WTC11 (cell line): ENCODE results near the gene MTA1. TPM values are rescaled to one million over a fixed set of nuclear protein-coding genes. Genes with fewer than 3 reads are reported as not detected.
A peak's percentile ranks its signal among the peaks of the same experiment; 100 is the strongest.

Experiments
- AFF4 ChIP-seq: sonication (generic); formaldehyde crosslinking; IDR thresholded peaks from 2 replicates; pipeline ENCODE4 v1.8.1; 2023; ENCODE audit warnings: mild to moderate bottlenecking, missing genetic modification reagents, borderline replicate concordance
- ATF1 ChIP-seq: sonication (generic); formaldehyde crosslinking; IDR thresholded peaks from 2 replicates; pipeline ENCODE4 v1.8.1; 2023; ENCODE audit warnings: mild to moderate bottlenecking, moderate library complexity, missing genetic modification reagents
- ATF6 ChIP-seq: sonication (generic); formaldehyde crosslinking; IDR thresholded peaks from 2 replicates; pipeline ENCODE4 v1.8.1; 2023; ENCODE audit warnings: mild to moderate bottlenecking, missing genetic modification reagents
- E2F1 ChIP-seq: sonication (generic); formaldehyde crosslinking; IDR thresholded peaks from 2 replicates; pipeline ENCODE4 v1.8.0; 2022; ENCODE audit warnings: mild to moderate bottlenecking, missing genetic modification reagents
- E2F4 ChIP-seq: sonication (generic); formaldehyde crosslinking; IDR thresholded peaks from 2 replicates; pipeline ENCODE4 v1.8.1; 2022; ENCODE audit warnings: low read depth, mild to moderate bottlenecking, moderate library complexity, missing genetic modification reagents, borderline replicate concordance
- FOXP1 ChIP-seq: sonication (generic); formaldehyde crosslinking; IDR thresholded peaks from 2 replicates; pipeline ENCODE4 v1.8.0; 2022; ENCODE audit warnings: missing genetic modification reagents, mild to moderate bottlenecking, moderate library complexity, borderline replicate concordance
- FOXP4 ChIP-seq: sonication (generic); formaldehyde crosslinking; IDR thresholded peaks from 2 replicates; pipeline ENCODE4 v1.8.0; 2022; ENCODE audit warnings: mild to moderate bottlenecking, missing genetic modification reagents
- GTF2I ChIP-seq: fragments of 250-450 bp; sonication (Bioruptor Pico); conservative IDR thresholded peaks from 2 replicates; pipeline ENCODE4 v1.4.0; 2021; ENCODE audit warnings: mild to moderate bottlenecking
- IRF2 ChIP-seq: sonication (generic); formaldehyde crosslinking; IDR thresholded peaks from 2 replicates; pipeline ENCODE4 v1.8.0; 2022; ENCODE audit warnings: low read depth, missing genetic modification reagents, borderline replicate concordance
- KAT7 ChIP-seq: sonication (generic); formaldehyde crosslinking; IDR thresholded peaks from 2 replicates; pipeline ENCODE4 v1.8.1; 2023; ENCODE audit warnings: missing genetic modification reagents, mild to moderate bottlenecking, borderline replicate concordance
- MLX ChIP-seq: sonication (generic); formaldehyde crosslinking; IDR thresholded peaks from 2 replicates; pipeline ENCODE4 v1.8.1; 2023; ENCODE audit warnings: mild to moderate bottlenecking, missing genetic modification reagents, moderate library complexity
- NFATC4 ChIP-seq: fragments of 250-450 bp; sonication (Bioruptor Pico); IDR thresholded peaks from 2 replicates; pipeline ENCODE4 v1.9.0; 2021; ENCODE audit warnings: mild to moderate bottlenecking
- NFYB ChIP-seq: sonication (generic); formaldehyde crosslinking; conservative IDR thresholded peaks from 2 replicates; pipeline ENCODE4 v1.8.0; 2022; ENCODE audit warnings: low read depth, missing genetic modification reagents
- NR1H2 ChIP-seq: sonication (generic); formaldehyde crosslinking; IDR thresholded peaks from 2 replicates; pipeline ENCODE4 v1.9.0; 2021; ENCODE audit warnings: mild to moderate bottlenecking, moderate library complexity, missing genetic modification reagents
- NR2C2 ChIP-seq: sonication (generic); formaldehyde crosslinking; IDR thresholded peaks from 2 replicates; pipeline ENCODE4 v1.8.0; 2022; ENCODE audit warnings: mild to moderate bottlenecking, missing genetic modification reagents
- NR3C1 ChIP-seq: sonication (generic); formaldehyde crosslinking; conservative IDR thresholded peaks from 2 replicates; pipeline ENCODE4 v1.8.1; 2023; ENCODE audit warnings: low read depth, mild to moderate bottlenecking, missing genetic modification reagents
- PRRX2 ChIP-seq: fragments of 250-450 bp; sonication (Bioruptor Pico); IDR thresholded peaks from 2 replicates; pipeline ENCODE4 v1.8.0; 2021; ENCODE audit warnings: mild to moderate bottlenecking
- SMAD4 ChIP-seq: sonication (generic); formaldehyde crosslinking; IDR thresholded peaks from 2 replicates; pipeline ENCODE4 v1.8.0; 2022; ENCODE audit warnings: mild to moderate bottlenecking, missing genetic modification reagents
- TP53 ChIP-seq: sonication (generic); formaldehyde crosslinking; IDR thresholded peaks from 2 replicates; pipeline ENCODE4 v1.8.1; 2023; ENCODE audit warnings: mild to moderate bottlenecking, missing genetic modification reagents
- ZBTB43 ChIP-seq: sonication (generic); formaldehyde crosslinking; IDR thresholded peaks from 2 replicates; pipeline ENCODE4 v1.8.1; 2023; ENCODE audit warnings: mild to moderate bottlenecking, missing genetic modification reagents
- ZNF396 ChIP-seq: fragments of 250-450 bp; sonication (Bioruptor Pico); IDR thresholded peaks from 2 replicates; pipeline ENCODE4 v1.8.0; 2021; ENCODE audit warnings: mild to moderate bottlenecking, moderate library complexity, borderline replicate concordance
- ZNF512 ChIP-seq: sonication (generic); formaldehyde crosslinking; IDR thresholded peaks from 2 replicates; pipeline ENCODE4 v1.8.1; 2022; ENCODE audit warnings: missing genetic modification reagents, borderline replicate concordance
- ZNF671 ChIP-seq: fragments of 250-450 bp; sonication (Bioruptor Pico); IDR thresholded peaks from 2 replicates; pipeline ENCODE4 v1.8.0; 2021; ENCODE audit warnings: mild to moderate bottlenecking
- total RNA-seq: library from RNA; stranded (reverse); gene quantifications from 3 replicates; pipeline ENCODE4 v1.2.3, GENCODE V29; 2021

MTA1 gene
- total RNA-seq, 1 experiment from 2014 or later = 279 TPM

- TF ChIP-seq MLX (CRISPR knock-in tag) (no peak; the same call in 1 of the 2 replicates), NR1H2 (no peak), ZNF512 (CRISPR knock-in tag) (no peak), SMAD4 (CRISPR knock-in tag) (0 out of 2 replicates have a peak, but pooled peaks have one; percentile 2), FOXP4 (CRISPR knock-in tag) (peak; percentile 76; the same call in 1 of the 2 replicates), ATF1 (CRISPR knock-in tag) (0 out of 2 replicates have a peak, but pooled peaks have one; percentile 15), GTF2I (CRISPR knock-in tag) (no peak), FOXP1 (peak; percentile 93), AFF4 (CRISPR knock-in tag) (no peak), ATF6 (no peak), TP53 (CRISPR knock-in tag) (peak; percentile 77), ZNF671 (CRISPR knock-in tag) (no peak), E2F4 (CRISPR knock-in tag) (peak; percentile 31; the same call in 1 of the 2 replicates), NR3C1 (CRISPR knock-in tag) (no peak), ZBTB43 (CRISPR knock-in tag) (peak; percentile 66), NFATC4 (no peak), NR2C2 (no peak), E2F1 (CRISPR knock-in tag) (no peak), KAT7 (CRISPR knock-in tag) (no peak), ZNF396 (no peak), IRF2 (CRISPR knock-in tag) (no peak; the same call in 1 of the 2 replicates), NFYB (CRISPR knock-in tag) (0 out of 2 replicates have a peak, but pooled peaks have one; percentile 23), PRRX2 (CRISPR knock-in tag) (no peak)
Measured at GRCh38 chr14:105398044-105398725, 21.4 kb upstream of the MTA1 start, which contains the start of gene TEX22 (continued).
